Ovary (tissue), 9 donors: ENCODE measurements around the gene DPF3. TPM values are rescaled to one million over a fixed set of nuclear protein-coding genes. Genes with fewer than 3 reads are reported as not detected.

Experiments used
- DNase-seq, 5 donors: peaks; one replicate each; pipeline ENCODE4 v3.0.0-alpha.2; 2019 to 2020
- H3K27ac ChIP-seq, 2 donors: fragments of 200-600 bp; one replicate each; pipeline versions ENCODE4 v1.5.1 to v1.8.0; 2019 to 2022
- H3K27me3 ChIP-seq: fragments of 200-600 bp; one replicate; pipeline ENCODE4 v1.8.0; 2022
- H3K36me3 ChIP-seq: fragments of 200-600 bp; sonication (generic); one replicate; pipeline ENCODE4 v1.5.1; 2019
- H3K4me1 ChIP-seq: one replicate; pipeline ENCODE4 v1.8.1; 2013; ENCODE audit warnings: mild to moderate bottlenecking, moderate library complexity; ENCODE audit not compliant: insufficient read depth
- H3K4me3 ChIP-seq: fragments of 200-600 bp; sonication (generic); one replicate; pipeline ENCODE4 v1.5.1; 2017
- H3K9me3 ChIP-seq, 2 donors: fragments of 200-600 bp in 1 of 2; sonication (generic) in 1 of 2; one replicate each; pipeline versions ENCODE4 v1.5.1 to v1.8.1; 2013 to 2019; ENCODE audit warnings: mild to moderate bottlenecking in 1 of 2, moderate library complexity in 1 of 2
- EP300 ChIP-seq: sonication (generic); formaldehyde crosslinking; IDR thresholded peaks from one replicate; pipeline ENCODE4 v1.6.1; 2017; ENCODE audit warnings: antibody characterized with exemption
- POLR2A ChIP-seq: fragments of 450-650 bp; IDR thresholded peaks from one replicate; pipeline ENCODE4 v1.6.1; 2017; ENCODE audit warnings: antibody characterized with exemption, mild to moderate bottlenecking, moderate library complexity
- WGBS, 3 donors: extraction: QIAGEN DNeasy Blood & Tissue Kit in 1 of 3; methylation state at CpG; one replicate each; pipeline versions ENCODE4 v1.1.5 to v1.1.7; 2013 to 2017; 5-methylcytosine and 5-hydroxymethylcytosine counted together
- intact Hi-C, 4 donors: fragments of 100-400 bp; cut with DNase I; formaldehyde crosslinking; loops; one replicate each; pipeline versions ENCODE4 v1.11.0 to v1.15.1; 2022 to 2023
- polyA plus RNA-seq, 2 donors: library from polyadenylated mRNA; stranded (reverse); fragments of 200-250 nt in 1 of 2; fragments of 350-450 nt in 1 of 2; fragmentation: Illumina TruSeq in 1 of 2; extraction: RNeasy Lipid Tissue Mini Kit (QIAGEN cat#74804) in 1 of 2; gene quantifications; one replicate each; pipeline ENCODE4 v1.2.3, GENCODE V29; 2013 to 2014
- total RNA-seq, 7 donors: library from RNA; depleted of rRNA in 2 of 7; stranded (reverse); fragments of >200 nt in 2 of 7; fragmentation: NEBNext Ultra II Directional in 3 of 7; extraction: Animal tissue kit (Norgen Biotek cat#: 25700) in 3 of 7; gene quantifications; one replicate each; pipeline versions ENCODE4 v1.1.0 to v1.2.4, GENCODE V29; 2016 to 2023
- TF ChIP-seq, protein P1 (sequence below), 3 donors: fragments of 450-650 bp in 2 of 3; fragments of 200-600 bp in 1 of 3; IDR thresholded peaks; one replicate each; pipeline versions ENCODE4 v1.5.1 to v1.8.0; 2016 to 2022; ENCODE audit warnings: antibody characterized with exemption in 3 of 3, mild to moderate bottlenecking in 1 of 3
- donor health status: DM: no; HTN: no; CAD: no; lungs with moderate emphysema.
- donor health status: DM: no; HTN: no; CAD: no.
- donor health status: Bipolar disorder and iron deficiency.
- donor health status: DM: yes; HTN: yes; CAD: no.
- donor health status: DM: no; HTN: no; CAD: no.
- donor health status: DM: yes; HTN: yes; CAD: no.

DPF3 gene
- total and polyA plus RNA-seq, 9 donors: 6.3 to 34.4 (median 21.9) TPM

GRCh38 chr14:72699852-72700257 is 194.0 kb downstream of the DPF3 start:
- WGBS, 3 donors: 22 to 30% (median 26%) methylated on average over 3 of the region's 3 CpGs
- no peaks in the 10 kb centered on the region for H3K9me3 ChIP-seq
- H3K4me1 ChIP-seq: peaks cover 1% of the 10 kb centered on the region
- peak in 1 of 5 donors; percentile 43 for DNase-seq
- H3K4me3 ChIP-seq: no peak overlapping the region
- TF ChIP-seq EP300 (no peak), POLR2A (no peak)
- TF ChIP-seq, protein P1, sequence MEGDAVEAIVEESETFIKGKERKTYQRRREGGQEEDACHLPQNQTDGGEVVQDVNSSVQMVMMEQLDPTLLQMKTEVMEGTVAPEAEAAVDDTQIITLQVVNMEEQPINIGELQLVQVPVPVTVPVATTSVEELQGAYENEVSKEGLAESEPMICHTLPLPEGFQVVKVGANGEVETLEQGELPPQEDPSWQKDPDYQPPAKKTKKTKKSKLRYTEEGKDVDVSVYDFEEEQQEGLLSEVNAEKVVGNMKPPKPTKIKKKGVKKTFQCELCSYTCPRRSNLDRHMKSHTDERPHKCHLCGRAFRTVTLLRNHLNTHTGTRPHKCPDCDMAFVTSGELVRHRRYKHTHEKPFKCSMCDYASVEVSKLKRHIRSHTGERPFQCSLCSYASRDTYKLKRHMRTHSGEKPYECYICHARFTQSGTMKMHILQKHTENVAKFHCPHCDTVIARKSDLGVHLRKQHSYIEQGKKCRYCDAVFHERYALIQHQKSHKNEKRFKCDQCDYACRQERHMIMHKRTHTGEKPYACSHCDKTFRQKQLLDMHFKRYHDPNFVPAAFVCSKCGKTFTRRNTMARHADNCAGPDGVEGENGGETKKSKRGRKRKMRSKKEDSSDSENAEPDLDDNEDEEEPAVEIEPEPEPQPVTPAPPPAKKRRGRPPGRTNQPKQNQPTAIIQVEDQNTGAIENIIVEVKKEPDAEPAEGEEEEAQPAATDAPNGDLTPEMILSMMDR (IDR thresholded peaks at IDR 0.05): no peak
- intact Hi-C loops: no loop called here
- no peaks in the 10 kb centered on the region for H3K27me3 ChIP-seq
- no peaks in the 10 kb centered on the region for H3K36me3 ChIP-seq
- peak overlapping the region in 1 of 2 donors; percentile 27 for H3K27ac ChIP-seq

- H3K27ac ChIP-seq: peak overlapping the region in 1 of 2 donors; percentile 27
Measured at GRCh38 chr14:72699443-72699842, 194.5 kb downstream of the DPF3 start.

DNA sequence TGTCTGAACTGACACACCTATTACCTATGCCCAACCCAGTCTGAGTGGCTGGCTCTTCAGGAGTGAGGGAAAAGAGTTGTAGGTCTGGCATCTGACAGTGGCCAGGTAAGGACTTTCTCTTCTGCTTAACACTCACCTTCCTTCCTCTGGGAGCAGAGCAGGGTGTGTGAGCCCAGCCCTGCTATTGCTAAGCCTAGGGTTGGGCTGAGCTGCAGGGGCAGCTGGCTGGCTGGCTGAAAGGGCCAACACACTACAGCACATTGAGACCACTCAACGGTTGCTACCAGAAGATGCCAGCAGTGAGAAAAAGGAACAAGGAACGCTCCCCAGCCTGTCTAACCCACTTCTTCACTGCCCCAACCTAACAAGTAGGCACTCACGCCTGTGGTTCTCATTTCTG is 201.2 kb downstream of the DPF3 start:
- no peaks in the 10 kb centered on the region for H3K36me3 ChIP-seq
- whole genome bisulfite sequencing, 3 donors: 48 to 49% (median 48%) methylated on average over 3 of the region's 3 CpGs
- intact Hi-C loops: no loop called here
- peaks cover 1% of the 10 kb centered on the region for H3K4me1 ChIP-seq
- no peaks in the 10 kb centered on the region for H3K27me3 ChIP-seq
- TF ChIP-seq, protein P1 (IDR thresholded peaks at IDR 0.05): no peak
- TF ChIP-seq POLR2A (no peak), EP300 (no peak)
- H3K9me3 ChIP-seq: no peaks in the 10 kb centered on the region
- H3K27ac ChIP-seq: no peak overlapping the region
- no peak overlapping the region for H3K4me3 ChIP-seq
- DNase-seq: no peak

More at GRCh38 chr14:72699443-72699842, 194.5 kb downstream of the DPF3 start:
- intact Hi-C loops: no loop called here
- H3K9me3 ChIP-seq: no peaks in the 10 kb centered on the region
- WGBS, 3 donors: 88 to 94% (median 89%) methylated on average over 4 of the region's 4 CpGs
- TF ChIP-seq POLR2A (no peak), EP300 (no peak)
- TF ChIP-seq, protein P1 (IDR thresholded peaks at IDR 0.05): no peak
- H3K36me3 ChIP-seq: no peaks in the 10 kb centered on the region
- no peak overlapping the region for H3K4me3 ChIP-seq
- peaks cover 1% of the 10 kb centered on the region for H3K4me1 ChIP-seq
- no peak for DNase-seq
- H3K27me3 ChIP-seq: no peaks in the 10 kb centered on the region

DNA sequence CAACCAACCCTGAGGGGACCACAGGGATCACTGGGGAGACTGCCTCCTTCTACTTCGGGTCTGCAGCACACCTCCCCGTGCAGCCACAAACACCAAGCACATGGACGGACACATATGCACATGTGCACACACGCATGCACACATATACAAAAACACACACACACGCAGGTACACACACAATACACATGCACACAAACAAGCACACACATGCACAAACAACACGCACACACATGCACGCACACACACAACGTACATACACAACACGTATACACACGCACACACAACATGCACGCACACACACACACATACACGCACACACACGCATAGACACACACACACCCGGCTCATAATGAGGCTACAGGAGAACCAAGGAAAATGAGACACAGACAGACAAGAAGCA is 203.6 kb downstream of the DPF3 start:
- 85 to 93% (median 86%) methylated on average over 14 of the region's 14 CpGs for WGBS, 3 donors
- H3K27ac ChIP-seq: no peak overlapping the region
- peaks cover 1% of the 10 kb centered on the region for H3K4me1 ChIP-seq
- TF ChIP-seq, protein P1 (IDR thresholded peaks at IDR 0.05): no peak
- no peak for TF ChIP-seq POLR2A
- H3K9me3 ChIP-seq: no peaks in the 10 kb centered on the region
- H3K27me3 ChIP-seq: no peaks in the 10 kb centered on the region
- DNase-seq: no peak
- H3K4me3 ChIP-seq: no peak overlapping the region
- intact Hi-C loops: no loop called here
- H3K36me3 ChIP-seq: no peaks in the 10 kb centered on the region
